GM10248 (cell line): ENCODE data around the gene KCNH4.

Experiments used
- CTCF ChIA-PET: fragments of 300-600 bp; sonication (Branson Sonifier 250); formaldehyde crosslinking; extraction: SDS; loops from one replicate; lab custom pipeline; 2021; ENCODE audit warnings: antibody characterized with exemption; lab: Yijun Ruan, JAX
- POLR2A ChIA-PET: fragments of 350-650 bp; sonication (Branson Sonifier 250); formaldehyde crosslinking; extraction: SDS; loops from one replicate; lab custom pipeline; 2020; ENCODE audit warnings: antibody characterized with exemption; lab: Yijun Ruan, JAX
- DNase-seq: peaks from one replicate; pipeline ENCODE4 v3.0.0; 2012; ENCODE audit errors: extremely low spot score
- TF ChIP-seq, protein P1 (sequence below): IDR thresholded peaks from 2 replicates; pipeline ENCODE4 v1.5.1; 2012; ENCODE audit warnings: mild to moderate bottlenecking, low read depth; ENCODE audit errors: extremely low read depth, missing control alignments, control extremely low read depth

The KCNH4 gene

DNA sequence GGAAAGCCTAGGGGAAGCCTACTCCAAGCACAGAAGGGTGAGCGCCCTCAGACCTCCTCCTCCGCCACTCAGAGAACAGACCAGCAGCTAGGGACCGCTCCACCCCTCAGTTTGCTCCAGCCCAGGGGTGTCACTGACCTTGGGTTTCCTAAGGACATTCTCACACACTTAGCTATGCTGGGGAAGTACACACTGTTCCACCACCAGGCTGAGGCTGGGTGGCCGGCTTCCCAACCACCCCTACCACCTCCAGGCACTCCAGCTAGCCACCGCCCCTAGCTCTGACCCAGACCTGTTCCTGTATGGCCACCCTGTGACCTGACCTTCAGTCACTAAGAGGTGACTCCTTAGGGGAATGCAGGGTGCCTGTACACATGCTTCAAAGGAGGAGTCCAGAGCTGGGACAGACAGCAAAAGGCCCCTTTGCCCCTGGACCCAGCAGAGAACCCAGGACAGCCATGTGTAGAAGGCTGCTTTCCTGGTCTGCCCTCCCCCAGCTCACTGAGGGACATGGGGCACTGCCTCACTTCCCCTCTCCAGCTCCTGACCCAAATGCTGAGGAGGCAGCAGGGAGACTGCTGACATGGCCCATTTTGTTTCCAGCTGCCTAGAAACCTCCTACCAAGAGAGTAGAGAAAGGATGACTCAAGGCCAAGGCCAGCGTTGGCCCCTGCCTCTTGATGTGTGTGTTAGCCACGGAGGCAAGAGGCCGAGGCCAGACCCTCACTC, 51.7 kb downstream of the KCNH4 start:
- ChIA-PET CTCF (interaction anchor here (0.8 to 8.2 kb wide), 10 partner anchors 10 to 111 kb away, joined by 3 to 47 read pairs (median 4); partner anchors contain the start of genes DNAJC7 and NKIRAS2), POLR2A (no interaction called here)
- DNase-seq = no peak
- TF ChIP-seq, protein P1, sequence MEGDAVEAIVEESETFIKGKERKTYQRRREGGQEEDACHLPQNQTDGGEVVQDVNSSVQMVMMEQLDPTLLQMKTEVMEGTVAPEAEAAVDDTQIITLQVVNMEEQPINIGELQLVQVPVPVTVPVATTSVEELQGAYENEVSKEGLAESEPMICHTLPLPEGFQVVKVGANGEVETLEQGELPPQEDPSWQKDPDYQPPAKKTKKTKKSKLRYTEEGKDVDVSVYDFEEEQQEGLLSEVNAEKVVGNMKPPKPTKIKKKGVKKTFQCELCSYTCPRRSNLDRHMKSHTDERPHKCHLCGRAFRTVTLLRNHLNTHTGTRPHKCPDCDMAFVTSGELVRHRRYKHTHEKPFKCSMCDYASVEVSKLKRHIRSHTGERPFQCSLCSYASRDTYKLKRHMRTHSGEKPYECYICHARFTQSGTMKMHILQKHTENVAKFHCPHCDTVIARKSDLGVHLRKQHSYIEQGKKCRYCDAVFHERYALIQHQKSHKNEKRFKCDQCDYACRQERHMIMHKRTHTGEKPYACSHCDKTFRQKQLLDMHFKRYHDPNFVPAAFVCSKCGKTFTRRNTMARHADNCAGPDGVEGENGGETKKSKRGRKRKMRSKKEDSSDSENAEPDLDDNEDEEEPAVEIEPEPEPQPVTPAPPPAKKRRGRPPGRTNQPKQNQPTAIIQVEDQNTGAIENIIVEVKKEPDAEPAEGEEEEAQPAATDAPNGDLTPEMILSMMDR = no peak

DNA sequence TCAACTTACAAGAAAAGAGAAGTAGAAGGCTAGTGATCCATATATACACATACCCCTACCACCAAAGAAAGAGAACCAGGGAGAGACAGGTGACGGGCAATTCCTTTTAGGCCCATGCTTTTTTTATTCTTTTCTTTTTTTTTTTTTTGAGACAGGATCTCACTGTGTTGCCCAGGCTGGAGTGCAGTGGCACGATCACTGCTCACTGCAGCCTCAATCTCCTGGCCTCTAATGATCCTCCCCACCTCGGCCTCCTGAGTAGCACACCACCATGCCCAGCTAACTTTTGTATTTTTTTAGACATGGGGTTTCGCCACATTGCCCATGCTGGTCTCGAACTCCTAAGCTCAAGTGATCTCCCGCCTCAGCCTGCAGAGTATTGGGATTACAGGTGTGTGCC, 53.5 kb downstream of the KCNH4 start:
- no peak for DNase-seq
- POLR2A ChIA-PET = interaction anchor here (0.9 kb wide), 1 partner anchor 438 kb away, joined by 4 read pairs; no protein-coding TSS in a partner anchor
- TF ChIP-seq, protein P1 = no peak
- CTCF ChIA-PET = interaction anchor here (1.3 to 8.2 kb wide), 3 partner anchors 9 to 11 kb away, joined by 4 to 47 read pairs (median 4); no protein-coding TSS in a partner anchor

DNA sequence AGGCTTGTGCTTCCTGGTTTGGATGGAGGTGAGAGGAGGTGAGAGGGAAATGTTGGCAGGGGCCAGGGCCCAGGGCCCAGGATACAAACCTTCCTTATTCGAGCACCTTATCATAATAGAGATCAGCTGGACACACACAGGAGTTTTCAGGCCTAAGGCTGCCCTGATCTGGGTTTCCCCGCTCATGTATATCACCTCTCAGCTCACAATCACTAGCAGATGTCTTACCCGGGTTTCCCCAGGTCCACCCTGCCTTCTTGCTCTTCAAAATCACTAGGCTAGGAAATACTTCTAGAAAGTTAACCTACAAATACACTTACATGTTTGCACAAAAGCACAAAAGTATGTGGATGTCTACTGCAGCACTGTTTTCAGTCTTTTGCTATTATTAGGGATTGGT, 54.1 kb downstream of the KCNH4 start:
- CTCF ChIA-PET = interaction anchor here (8.2 kb wide), 1 partner anchor 8 kb away, joined by 47 read pairs; no protein-coding TSS in a partner anchor
- POLR2A ChIA-PET = interaction anchor here (0.9 kb wide), 1 partner anchor 437 kb away, joined by 4 read pairs; no protein-coding TSS in a partner anchor
- TF ChIP-seq, protein P1 = no peak
- DNase-seq = no peak

DNA sequence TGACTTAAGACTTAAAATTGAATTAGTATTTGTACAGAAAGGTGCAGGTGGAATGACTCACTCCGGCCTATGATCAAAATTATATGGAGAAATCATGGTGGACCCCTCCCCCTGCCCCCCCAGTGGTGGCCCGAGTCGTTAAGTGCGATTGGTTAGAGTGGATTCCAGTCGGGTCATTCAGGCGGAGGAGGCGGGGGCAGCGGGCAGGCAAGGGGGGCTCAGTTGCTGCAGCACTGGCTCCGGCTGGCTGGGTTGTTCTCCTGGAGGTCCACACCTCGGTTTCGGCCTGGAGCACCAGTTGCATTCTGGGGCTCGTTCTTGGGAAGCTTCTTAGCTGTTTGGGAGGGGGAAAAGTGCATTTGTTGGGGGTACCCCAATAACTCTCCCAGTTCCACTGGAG, 55.4 kb downstream of the KCNH4 start:
- TF ChIP-seq, protein P1 = no peak

DNA sequence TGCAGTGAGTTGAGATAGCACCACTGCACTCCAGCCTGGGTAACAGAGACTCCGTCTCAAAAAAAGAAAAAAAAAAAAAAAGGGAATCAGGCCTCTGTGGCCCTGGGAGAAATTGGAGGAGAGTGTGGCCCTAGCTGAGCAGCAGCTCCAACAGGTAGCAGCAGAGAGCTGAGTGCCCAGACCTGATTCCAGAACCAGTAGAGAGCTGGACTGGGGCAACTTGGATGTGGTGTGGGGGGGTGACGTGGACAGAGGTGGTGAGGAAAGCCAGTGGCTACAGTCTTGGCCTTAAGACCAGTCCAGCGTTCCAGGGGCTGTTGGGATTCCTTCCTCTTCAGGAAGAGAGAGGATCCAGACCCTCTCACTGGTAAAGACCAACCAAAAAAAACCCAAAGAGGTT, 56.7 kb downstream of the KCNH4 start:
- ChIA-PET POLR2A (interaction anchor here (0.6 to 0.7 kb wide), 2 partner anchors 87 to 112 kb away, joined by 3 to 7 read pairs; no protein-coding TSS in a partner anchor), CTCF (interaction anchor here (0.7 to 1.7 kb wide), 4 partner anchors 10 to 12 kb away, joined by 3 to 5 read pairs (median 4); partner anchors contain the start of gene DHX58)
- TF ChIP-seq, protein P1 = peak; percentile 8
- no peak for DNase-seq

More for the DNA sequence above, 55.4 kb downstream of the KCNH4 start:
- ChIA-PET CTCF (interaction anchor here (1.5 kb wide), 1 partner anchor 11 kb away, joined by 4 read pairs; no protein-coding TSS in a partner anchor), POLR2A (no interaction called here)
- DNase-seq = no peak

DNA sequence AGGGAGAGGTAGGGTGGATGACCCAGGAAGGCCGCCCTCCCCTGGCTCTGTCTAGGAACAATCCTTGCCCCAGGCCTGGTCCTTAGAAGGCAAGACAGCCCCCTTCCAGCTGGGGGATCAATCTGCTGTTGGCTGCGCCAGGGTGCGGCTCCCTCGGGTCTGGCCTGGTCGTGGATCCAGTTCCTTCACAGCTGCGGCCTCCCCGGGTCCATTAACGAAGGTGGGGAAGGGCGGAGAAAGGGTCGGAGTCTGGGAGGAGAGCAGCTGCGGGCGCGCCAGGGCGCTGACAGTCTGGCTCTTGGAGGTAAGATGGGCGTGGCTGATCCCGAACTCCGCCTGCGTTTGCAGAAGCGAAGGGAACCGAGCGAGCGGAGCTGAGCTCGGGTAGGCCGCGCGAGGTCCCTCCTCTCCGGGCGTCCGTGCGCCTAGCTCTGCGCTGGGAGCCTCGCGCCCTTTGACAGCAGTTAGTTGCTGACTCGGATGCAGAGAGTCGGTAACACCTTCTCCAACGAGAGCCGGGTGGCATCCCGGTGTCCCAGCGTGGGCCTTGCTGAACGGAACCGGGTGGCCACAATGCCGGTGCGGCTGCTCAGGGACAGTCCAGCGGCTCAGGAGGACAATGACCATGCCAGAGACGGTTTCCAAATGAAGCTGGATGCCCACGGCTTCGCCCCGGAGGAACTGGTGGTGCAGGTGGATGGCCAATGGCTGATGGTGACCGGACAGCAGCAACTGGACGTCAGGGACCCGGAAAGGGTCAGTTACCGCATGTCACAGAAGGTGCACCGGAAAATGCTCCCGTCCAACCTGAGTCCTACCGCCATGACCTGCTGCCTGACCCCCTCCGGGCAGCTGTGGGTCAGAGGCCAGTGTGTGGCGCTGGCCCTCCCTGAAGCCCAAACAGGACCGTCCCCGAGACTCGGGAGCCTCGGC, 58.3 kb downstream of the KCNH4 start, which contains the start of gene HSPB9:
TSS of gene HSPB9 (plus strand) at position 434 of the 933 bp plus-strand sequence. CDS start at position 481, 47 bp downstream.
- CTCF ChIA-PET = no interaction called here
- POLR2A ChIA-PET = no interaction called here
- no peak for DNase-seq
- TF ChIP-seq, protein P1 = no peak
